Stimulated activated naive B cell treated with anti-CD40 and anti-IgM and Interleukin-4, amounts not matched to agents 10 μg/mL and 1 μg/mL and 100 μg/mL, for 72 hours (primary cell): ENCODE measurements around the gene KY.

Experiments used
- ATAC-seq, 2 donors: fragments of 150-1000 bp; cut with Tn5 transposase; replicated peaks; 2 replicates each; pipeline ENCODE4 v1.10.0; 2021; ENCODE audit warnings: moderate library complexity in 1 of 2
- DNase-seq: peaks from one replicate; pipeline ENCODE4 v3.0.0; 2021
- H3K27ac Mint-ChIP-seq: one replicate; pipeline ENCODE4 v1.8.0; 2022; ENCODE audit warnings: mild to moderate bottlenecking, mixed read lengths
- H3K27me3 Mint-ChIP-seq, 2 donors: one replicate each; pipeline ENCODE4 v1.8.0; 2022; ENCODE audit warnings: mixed read lengths in 2 of 2
- H3K36me3 Mint-ChIP-seq, 2 donors: one replicate each; pipeline ENCODE4 v1.8.0; 2022; ENCODE audit warnings: mixed read lengths in 2 of 2, mild to moderate bottlenecking in 1 of 2
- H3K4me1 Mint-ChIP-seq, 2 donors: one replicate each; pipeline ENCODE4 v1.8.0; 2022; ENCODE audit warnings: mixed read lengths in 2 of 2, mild to moderate bottlenecking in 1 of 2
- H3K4me3 Mint-ChIP-seq, 2 donors: one replicate each; pipeline ENCODE4 v1.8.0; 2022; ENCODE audit warnings: mild to moderate bottlenecking in 2 of 2, mixed read lengths in 2 of 2, moderate library complexity in 1 of 2
- H3K9me3 Mint-ChIP-seq, 2 donors: one replicate each; pipeline ENCODE4 v1.8.0; 2022; ENCODE audit warnings: mixed read lengths in 2 of 2, mild to moderate bottlenecking in 1 of 2

KY gene

GRCh38 chr3:134650431-134651346 is at the start of gene KY:
KY (minus strand) TSS chr3:134651022; CDS start chr3:134650960, 62 bp downstream.
- Mint-ChIP-seq H3K9me3 (no peaks in the 10 kb centered on the region), H3K4me3 (no peak within 1 kb of the TSS), H3K36me3 (no peaks in the 10 kb centered on the region), H3K27me3 (peaks cover 28 to 32% of the 10 kb centered on the region in 2 donors), H3K4me1 (peaks cover 0 to 2% of the 10 kb centered on the region in 2 donors), H3K27ac (no peak within 1 kb of the TSS)
- no peak for DNase-seq
- peak; percentile 41 to 47 for ATAC-seq

- no peak for DNase-seq
- no peaks in the 10 kb centered on the region for H3K36me3 Mint-ChIP-seq
Measured at GRCh38 chr3:134699721-134700120, 48.9 kb upstream of the KY start.

GRCh38 chr3:134699141-134699711 is 48.4 kb upstream of the KY start:
- Mint-ChIP-seq H3K36me3 (no peaks in the 10 kb centered on the region), H3K4me3 (no peak overlapping the region), H3K9me3 (peaks cover 0 to 4% of the 10 kb centered on the region in 2 donors), H3K27ac (no peak overlapping the region), H3K4me1 (no peaks in the 10 kb centered on the region), H3K27me3 (no peaks in the 10 kb centered on the region)
- DNase-seq (no peak), ATAC-seq (no peak)

More at GRCh38 chr3:134699721-134700120, 48.9 kb upstream of the KY start:
- Mint-ChIP-seq H3K27ac (no peak overlapping the region), H3K27me3 (no peaks in the 10 kb centered on the region), H3K4me3 (no peak overlapping the region), H3K4me1 (no peaks in the 10 kb centered on the region), H3K9me3 (peaks cover 0 to 4% of the 10 kb centered on the region in 2 donors)
- ATAC-seq, result no peak

- DNase-seq, result no peak
- Mint-ChIP-seq H3K4me1 (no peaks in the 10 kb centered on the region), H3K36me3 (no peaks in the 10 kb centered on the region), H3K27ac (no peak overlapping the region), H3K9me3 (peaks cover 0 to 4% of the 10 kb centered on the region in 2 donors), H3K27me3 (no peaks in the 10 kb centered on the region), H3K4me3 (no peak overlapping the region)
- ATAC-seq, result no peak
Measured at GRCh38 chr3:134697830-134698689, 47.2 kb upstream of the KY start.

- no peaks in the 10 kb centered on the region for H3K9me3 Mint-ChIP-seq
- no peaks in the 10 kb centered on the region for H3K36me3 Mint-ChIP-seq
- H3K27ac Mint-ChIP-seq, result no peak overlapping the region
- no peak for ATAC-seq
- no peaks in the 10 kb centered on the region for H3K4me1 Mint-ChIP-seq
- no peaks in the 10 kb centered on the region for H3K27me3 Mint-ChIP-seq
- H3K4me3 Mint-ChIP-seq, result no peak overlapping the region
- no peak for DNase-seq
Measured at GRCh38 chr3:134696155-134696554, 45.3 kb upstream of the KY start.

- Mint-ChIP-seq H3K36me3 (no peaks in the 10 kb centered on the region), H3K4me3 (no peak overlapping the region), H3K27ac (no peak overlapping the region), H3K27me3 (no peaks in the 10 kb centered on the region), H3K4me1 (no peaks in the 10 kb centered on the region), H3K9me3 (no peaks in the 10 kb centered on the region)
- ATAC-seq (no peak), DNase-seq (no peak)
Measured at GRCh38 chr3:134694946-134695543, 44.2 kb upstream of the KY start.

- H3K4me3 Mint-ChIP-seq, result no peak overlapping the region
- no peaks in the 10 kb centered on the region for H3K9me3 Mint-ChIP-seq
- H3K27ac Mint-ChIP-seq, result no peak overlapping the region
- no peak for ATAC-seq
- no peaks in the 10 kb centered on the region for H3K27me3 Mint-ChIP-seq
- no peaks in the 10 kb centered on the region for H3K4me1 Mint-ChIP-seq
- no peak for DNase-seq
- no peaks in the 10 kb centered on the region for H3K36me3 Mint-ChIP-seq
Measured at GRCh38 chr3:134694466-134694865, 43.6 kb upstream of the KY start.

GRCh38 chr3:134693804-134694203 is 43.0 kb upstream of the KY start:
- ATAC-seq (no peak), DNase-seq (no peak)
- Mint-ChIP-seq H3K4me3 (no peak overlapping the region), H3K9me3 (no peaks in the 10 kb centered on the region), H3K4me1 (no peaks in the 10 kb centered on the region), H3K27ac (no peak overlapping the region), H3K36me3 (no peaks in the 10 kb centered on the region), H3K27me3 (peaks cover 4 to 5% of the 10 kb centered on the region in 2 donors)

- Mint-ChIP-seq H3K4me1 (no peaks in the 10 kb centered on the region), H3K9me3 (no peaks in the 10 kb centered on the region), H3K36me3 (no peaks in the 10 kb centered on the region), H3K27ac (no peak overlapping the region), H3K4me3 (no peak overlapping the region), H3K27me3 (peaks cover 5 to 6% of the 10 kb centered on the region in 2 donors)
- DNase-seq, result no peak
- ATAC-seq, result no peak
Measured at GRCh38 chr3:134693226-134693625, 42.4 kb upstream of the KY start.

GRCh38 chr3:134690226-134690625 is 39.4 kb upstream of the KY start:
- H3K27ac Mint-ChIP-seq, result no peak overlapping the region
- H3K9me3 Mint-ChIP-seq, result no peaks in the 10 kb centered on the region
- peaks cover 5 to 6% of the 10 kb centered on the region in 2 donors for H3K27me3 Mint-ChIP-seq
- no peaks in the 10 kb centered on the region for H3K36me3 Mint-ChIP-seq
- ATAC-seq (no peak), DNase-seq (no peak)
- H3K4me1 Mint-ChIP-seq, result no peaks in the 10 kb centered on the region
- H3K4me3 Mint-ChIP-seq, result no peak overlapping the region

GRCh38 chr3:134687642-134688041 is 36.8 kb upstream of the KY start:
- H3K4me1 Mint-ChIP-seq, result no peaks in the 10 kb centered on the region
- peaks cover 5 to 6% of the 10 kb centered on the region in 2 donors for H3K27me3 Mint-ChIP-seq
- H3K27ac Mint-ChIP-seq, result no peak overlapping the region
- H3K4me3 Mint-ChIP-seq, result no peak overlapping the region
- no peaks in the 10 kb centered on the region for H3K36me3 Mint-ChIP-seq
- H3K9me3 Mint-ChIP-seq, result no peaks in the 10 kb centered on the region
- DNase-seq (no peak), ATAC-seq (no peak)

GRCh38 chr3:134685929-134686802 is 35.3 kb upstream of the KY start:
- no peak overlapping the region for H3K4me3 Mint-ChIP-seq
- no peaks in the 10 kb centered on the region for H3K4me1 Mint-ChIP-seq
- H3K36me3 Mint-ChIP-seq, result no peaks in the 10 kb centered on the region
- no peak for DNase-seq
- H3K27ac Mint-ChIP-seq, result no peak overlapping the region
- no peak for ATAC-seq
- peaks cover 5 to 6% of the 10 kb centered on the region in 2 donors for H3K27me3 Mint-ChIP-seq
- no peaks in the 10 kb centered on the region for H3K9me3 Mint-ChIP-seq

GRCh38 chr3:134682196-134682880 is 31.5 kb upstream of the KY start:
- no peak overlapping the region for H3K27ac Mint-ChIP-seq
- peaks cover 4 to 8% of the 10 kb centered on the region in 2 donors for H3K27me3 Mint-ChIP-seq
- H3K4me1 Mint-ChIP-seq, result no peaks in the 10 kb centered on the region
- no peak for ATAC-seq
- H3K4me3 Mint-ChIP-seq, result no peak overlapping the region
- H3K36me3 Mint-ChIP-seq, result peaks cover 0 to 8% of the 10 kb centered on the region in 2 donors
- no peak for DNase-seq
- H3K9me3 Mint-ChIP-seq, result peaks cover 4 to 9% of the 10 kb centered on the region in 2 donors
